Smooth muscle cell of the brain vasculature (primary cell): ENCODE results near the gene LRP5.
"Not testable (repeated sequence)": the region's sequence is repeated elsewhere in the genome, so short reads cannot be mapped to it uniquely, and the experiment has no call there.

Source experiments
- DNase-seq: peaks from one replicate; pipeline ENCODE4 v3.0.0-alpha.2; 2012; ENCODE audit warnings: low read depth, low spot score

The LRP5 gene

DNA sequence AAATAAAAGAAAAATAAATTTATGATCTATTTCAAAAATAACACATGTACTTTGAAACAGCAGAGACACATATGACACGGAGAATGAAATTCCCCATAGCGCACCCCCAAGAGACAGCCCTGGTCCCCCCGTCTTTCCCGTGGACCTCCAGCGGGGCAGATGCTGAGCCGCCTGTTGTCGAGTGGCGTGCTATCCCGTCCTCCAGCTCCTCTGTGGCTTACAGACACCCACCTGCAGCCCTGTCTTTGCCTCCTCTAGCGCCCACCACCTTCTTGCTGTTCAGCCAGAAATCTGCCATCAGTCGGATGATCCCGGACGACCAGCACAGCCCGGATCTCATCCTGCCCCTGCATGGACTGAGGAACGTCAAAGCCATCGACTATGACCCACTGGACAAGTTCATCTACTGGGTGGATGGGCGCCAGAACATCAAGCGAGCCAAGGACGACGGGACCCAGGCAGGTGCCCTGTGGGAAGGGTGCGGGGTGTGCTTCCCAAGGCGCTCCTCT lies 103.7 kb downstream of the LRP5 start:
- DNase-seq, result no peak

DNA sequence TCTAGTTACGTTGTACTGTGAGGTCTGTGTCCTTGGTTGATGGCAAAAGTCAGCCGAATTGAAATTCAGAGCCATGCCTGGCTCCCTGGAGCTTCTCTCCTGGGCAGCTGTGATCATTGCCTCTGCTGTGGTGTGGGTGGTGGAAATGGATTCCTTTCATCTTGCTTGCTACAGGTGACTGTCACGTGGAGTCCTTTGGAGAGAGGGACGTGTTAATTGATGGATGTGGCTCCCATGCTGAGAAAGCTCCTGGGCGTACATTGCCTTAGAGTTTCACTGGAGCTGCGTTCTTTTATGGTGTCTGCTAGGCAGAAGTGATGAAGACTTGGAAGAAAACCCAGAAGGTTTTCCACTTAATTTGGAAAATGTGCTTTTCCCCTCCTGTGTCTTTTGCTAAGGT lies 106.3 kb downstream of the LRP5 start:
- DNase-seq, result no peak

- DNase-seq, result no peak
Measured at GRCh38 chr11:68420171-68420570, 107.8 kb downstream of the LRP5 start.

DNA sequence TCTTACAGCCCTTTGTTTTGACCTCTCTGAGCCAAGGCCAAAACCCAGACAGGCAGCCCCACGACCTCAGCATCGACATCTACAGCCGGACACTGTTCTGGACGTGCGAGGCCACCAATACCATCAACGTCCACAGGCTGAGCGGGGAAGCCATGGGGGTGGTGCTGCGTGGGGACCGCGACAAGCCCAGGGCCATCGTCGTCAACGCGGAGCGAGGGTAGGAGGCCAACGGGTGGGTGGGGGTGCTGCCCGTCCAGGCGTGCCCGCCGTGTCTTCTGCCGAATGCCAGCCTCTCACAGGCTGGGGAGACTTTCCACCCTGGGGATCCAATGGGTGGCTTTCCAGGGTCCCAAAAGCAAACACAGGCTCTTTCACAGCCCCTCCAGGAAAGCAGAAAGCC lies 111.1 kb downstream of the LRP5 start:
- DNase-seq, result no peak

DNA sequence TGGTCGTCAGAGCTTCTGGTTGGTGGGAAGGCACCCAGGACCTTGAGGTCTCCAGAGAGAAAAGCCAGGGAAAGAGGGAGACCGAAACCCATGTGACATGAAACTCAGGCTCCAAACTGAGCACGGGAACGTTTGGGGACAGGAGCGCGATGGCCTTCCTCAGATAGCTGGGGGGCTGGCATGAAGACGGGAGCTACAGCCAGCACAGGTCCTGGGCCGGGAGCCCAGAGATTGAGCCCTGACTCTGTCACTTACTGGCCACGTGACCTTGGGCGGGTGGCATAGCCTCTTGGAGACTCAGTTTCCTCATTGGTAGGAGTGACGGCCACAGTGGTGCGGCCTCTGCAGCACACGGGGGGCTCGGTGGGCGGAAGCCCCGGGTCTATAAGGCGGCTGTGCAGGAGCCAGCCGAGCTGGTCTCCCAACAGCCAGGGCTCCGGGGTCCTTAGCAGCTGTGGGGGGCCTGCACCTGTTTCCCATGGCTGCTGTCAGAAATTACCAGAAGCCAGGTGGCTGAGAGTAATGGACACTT lies 111.8 kb downstream of the LRP5 start:
- no peak for DNase-seq

DNA sequence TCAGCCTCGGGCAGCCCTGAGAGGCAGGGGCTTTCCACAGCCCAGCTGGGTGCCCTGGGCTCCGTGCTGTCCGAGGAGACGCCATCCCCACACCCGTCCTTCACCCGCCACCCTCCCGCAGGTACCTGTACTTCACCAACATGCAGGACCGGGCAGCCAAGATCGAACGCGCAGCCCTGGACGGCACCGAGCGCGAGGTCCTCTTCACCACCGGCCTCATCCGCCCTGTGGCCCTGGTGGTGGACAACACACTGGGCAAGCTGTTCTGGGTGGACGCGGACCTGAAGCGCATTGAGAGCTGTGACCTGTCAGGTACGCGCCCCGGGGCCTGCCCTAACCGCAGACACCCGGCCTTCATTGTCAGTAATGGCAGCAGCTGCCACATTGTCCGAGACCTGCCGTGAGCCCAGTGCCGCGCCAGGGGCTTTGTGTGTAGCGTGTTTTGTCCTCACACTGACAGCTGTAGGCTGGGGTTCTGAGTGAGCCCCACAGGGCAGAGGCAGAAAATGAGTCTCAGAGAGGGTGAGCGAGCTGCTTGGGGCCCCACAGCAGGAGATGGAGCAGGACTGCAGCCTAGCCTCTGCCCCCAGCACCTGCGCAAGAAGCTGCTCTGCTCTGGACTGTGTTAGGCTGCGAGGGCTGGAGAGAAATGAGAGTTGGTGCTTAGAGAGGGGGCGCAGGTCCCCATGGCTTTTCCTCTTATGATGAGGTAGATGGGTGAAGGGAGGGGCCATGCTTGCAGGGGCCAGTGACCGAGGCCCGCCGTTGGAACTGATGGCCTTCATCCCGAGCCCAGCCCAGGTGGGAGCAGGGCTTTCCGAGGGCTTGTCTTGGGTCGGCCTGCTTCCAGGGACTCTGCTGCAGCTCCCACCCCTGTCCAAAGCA lies 112.8 kb downstream of the LRP5 start:
- DNase-seq, result no peak

DNA sequence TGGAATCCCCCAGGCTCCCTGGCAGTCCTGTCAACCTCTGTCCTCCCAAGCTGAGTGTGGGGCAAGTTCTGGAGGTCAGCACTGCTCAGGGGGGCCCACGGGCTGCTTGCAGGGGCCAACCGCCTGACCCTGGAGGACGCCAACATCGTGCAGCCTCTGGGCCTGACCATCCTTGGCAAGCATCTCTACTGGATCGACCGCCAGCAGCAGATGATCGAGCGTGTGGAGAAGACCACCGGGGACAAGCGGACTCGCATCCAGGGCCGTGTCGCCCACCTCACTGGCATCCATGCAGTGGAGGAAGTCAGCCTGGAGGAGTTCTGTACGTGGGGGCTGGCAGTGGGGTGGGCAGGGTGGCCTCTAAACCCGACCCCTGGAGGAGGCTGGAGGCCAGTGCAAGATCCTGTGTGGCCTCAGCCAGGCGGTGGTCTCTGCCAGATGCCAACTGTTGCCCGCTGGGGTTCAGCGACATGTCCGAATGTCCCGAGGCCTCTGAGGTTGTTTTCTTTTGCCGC lies 113.5 kb downstream of the LRP5 start:
- DNase-seq, result no peak

GRCh38 chr11:68429661-68430060 lies 117.3 kb downstream of the LRP5 start:
- no peak for DNase-seq

DNA sequence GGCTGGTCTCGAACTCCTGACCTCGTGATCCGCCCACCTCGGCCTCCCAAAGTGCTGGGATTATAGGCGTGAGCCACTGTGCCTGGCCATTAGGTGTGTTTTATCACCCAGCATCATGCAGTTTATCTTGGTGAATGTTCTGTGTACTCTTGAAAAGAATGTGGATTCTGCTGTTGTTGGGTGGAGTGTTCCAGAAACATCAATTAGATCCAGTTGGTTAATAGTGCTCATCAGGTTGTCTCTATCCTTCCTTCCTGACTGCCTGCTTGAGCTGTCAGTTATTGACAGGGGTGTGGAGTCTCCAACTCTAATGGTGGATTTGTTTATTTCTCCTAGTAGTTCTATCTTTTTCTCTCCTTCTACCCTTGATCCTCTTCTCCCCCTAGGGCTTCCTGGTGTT lies 118.0 kb downstream of the LRP5 start:
- no peak for DNase-seq

DNA sequence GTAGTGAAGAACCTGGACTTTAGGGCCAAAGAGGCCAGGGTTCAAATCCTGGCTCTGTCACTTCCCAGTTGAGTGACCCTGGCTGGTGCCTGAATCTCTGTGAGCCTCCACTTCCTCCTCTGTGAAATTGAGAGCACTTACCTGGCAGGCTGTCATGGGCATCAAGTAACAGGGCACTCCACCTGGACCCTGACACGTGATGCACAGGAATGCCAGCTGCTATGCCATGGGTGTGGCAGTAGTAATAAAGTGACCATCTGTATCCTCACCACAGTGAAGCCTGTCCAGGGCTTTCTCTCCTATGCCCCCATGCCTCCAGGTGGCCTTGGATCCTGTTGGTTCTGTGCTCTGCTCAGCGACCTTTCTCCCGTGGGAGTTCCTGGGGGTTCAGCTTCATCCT lies 118.4 kb downstream of the LRP5 start:
- DNase-seq, result no peak

DNA sequence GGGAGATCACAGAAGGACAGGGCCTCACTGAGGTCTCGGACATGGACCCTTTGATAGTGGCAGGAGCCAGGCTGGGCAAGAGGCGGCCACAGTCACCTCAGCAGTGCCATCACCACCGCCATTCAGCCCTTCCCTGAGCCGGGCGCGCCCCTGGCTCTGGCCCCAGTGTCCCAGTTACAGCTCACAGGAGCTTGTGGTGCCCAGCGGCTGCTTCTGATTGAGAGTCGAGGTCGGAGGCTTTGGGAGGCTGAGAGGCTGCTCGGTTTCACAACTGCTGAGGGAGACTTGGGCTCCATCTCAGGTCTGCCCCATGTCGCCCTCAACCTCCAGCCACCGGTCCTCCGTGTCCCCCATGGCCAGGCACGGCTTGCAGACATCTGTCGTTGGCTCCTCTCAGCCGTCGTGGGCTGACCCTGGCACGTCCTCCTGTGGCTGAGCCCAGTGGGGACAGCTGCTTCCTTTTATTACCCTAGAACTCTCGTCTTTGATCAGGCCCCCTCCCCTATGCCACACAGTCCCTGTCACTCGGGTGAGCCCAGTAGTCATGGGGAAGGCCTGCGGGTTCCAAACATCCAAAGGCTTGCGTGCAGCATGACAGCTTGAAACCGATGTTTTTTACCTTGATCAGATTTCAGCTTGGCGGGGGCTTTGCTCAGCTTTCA lies 119.7 kb downstream of the LRP5 start:
- no peak for DNase-seq

DNA sequence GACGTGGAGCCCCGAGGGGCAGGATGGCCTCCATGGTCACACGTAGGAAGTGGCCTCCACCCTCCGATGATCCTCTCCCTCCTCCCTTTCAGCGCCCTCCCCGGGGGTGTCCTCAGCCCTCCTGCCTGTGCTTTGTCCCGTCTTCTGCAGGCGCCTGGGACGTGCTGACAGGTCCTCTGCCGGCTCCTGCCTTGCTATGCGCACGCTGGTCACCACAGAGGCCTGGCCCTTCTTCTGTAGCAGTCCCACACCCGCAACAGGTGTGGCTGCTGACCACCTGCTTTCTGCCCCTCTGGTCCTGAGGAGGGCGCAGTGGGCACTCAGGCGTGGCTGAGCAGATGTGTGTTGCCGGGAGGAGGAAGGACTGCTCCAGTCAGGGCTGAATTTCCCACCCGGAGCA lies 120.5 kb downstream of the LRP5 start:
- no peak for DNase-seq

DNA sequence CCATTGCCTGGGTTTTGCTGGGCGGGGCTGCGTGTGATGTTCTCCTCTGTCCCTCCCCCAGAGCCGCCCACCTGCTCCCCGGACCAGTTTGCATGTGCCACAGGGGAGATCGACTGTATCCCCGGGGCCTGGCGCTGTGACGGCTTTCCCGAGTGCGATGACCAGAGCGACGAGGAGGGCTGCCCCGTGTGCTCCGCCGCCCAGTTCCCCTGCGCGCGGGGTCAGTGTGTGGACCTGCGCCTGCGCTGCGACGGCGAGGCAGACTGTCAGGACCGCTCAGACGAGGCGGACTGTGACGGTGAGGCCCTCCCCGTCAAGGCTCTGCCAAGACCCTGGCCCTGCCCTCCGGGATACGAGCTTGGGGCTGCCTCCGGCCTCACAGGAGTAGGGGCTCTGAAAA lies 121.2 kb downstream of the LRP5 start:
- DNase-seq, result no peak

GRCh38 chr11:68434159-68434558 lies 121.8 kb downstream of the LRP5 start:
- DNase-seq, result not testable (repeated sequence)

GRCh38 chr11:68436162-68436888 lies 123.9 kb downstream of the LRP5 start:
- no peak for DNase-seq

- DNase-seq, result no peak
Measured at GRCh38 chr11:68436985-68437926, 124.9 kb downstream of the LRP5 start.

- no peak for DNase-seq
Measured at GRCh38 chr11:68437927-68438657, 125.7 kb downstream of the LRP5 start.

- no peak for DNase-seq
Measured at GRCh38 chr11:68438658-68439259, 126.4 kb downstream of the LRP5 start.

GRCh38 chr11:68439355-68440065 lies 127.1 kb downstream of the LRP5 start:
- no peak for DNase-seq
